Memory B cell (primary cell): ENCODE measurements around the gene SLC9C2.
A peak's percentile ranks its signal among the peaks of the same experiment; 100 is the strongest.
"Not testable (repeated sequence)": the region's sequence is repeated elsewhere in the genome, so short reads cannot be mapped to it uniquely, and the experiment has no call there.

Source experiments
- ATAC-seq: fragments of 150-1000 bp; cut with Tn5 transposase; 2 replicates; pipeline ENCODE4 v1.10.0; 2021; ENCODE audit warnings: low read depth, mild to moderate bottlenecking, moderate library complexity
- DNase-seq, 2 donors: peaks; one replicate each; pipeline ENCODE4 v3.0.0; 2022; ENCODE audit warnings: low spot score in 2 of 2
- H3K27ac Mint-ChIP-seq: one replicate; pipeline ENCODE4 v1.8.0; 2022; ENCODE audit warnings: mild to moderate bottlenecking, moderate library complexity, mixed read lengths
- H3K27me3 Mint-ChIP-seq: one replicate; pipeline ENCODE4 v1.8.0; 2022; ENCODE audit warnings: mixed read lengths
- H3K36me3 Mint-ChIP-seq: one replicate; pipeline ENCODE4 v1.8.0; 2022; ENCODE audit warnings: mild to moderate bottlenecking, mixed read lengths
- H3K4me1 Mint-ChIP-seq: one replicate; pipeline ENCODE4 v1.8.0; 2022; ENCODE audit warnings: mixed read lengths
- H3K4me3 Mint-ChIP-seq: one replicate; pipeline ENCODE4 v1.8.0; 2022; ENCODE audit warnings: mild to moderate bottlenecking, moderate library complexity, mixed read lengths
- H3K9me3 Mint-ChIP-seq: one replicate; pipeline ENCODE4 v1.8.0; 2022; ENCODE audit warnings: mixed read lengths

Gene SLC9C2

DNA sequence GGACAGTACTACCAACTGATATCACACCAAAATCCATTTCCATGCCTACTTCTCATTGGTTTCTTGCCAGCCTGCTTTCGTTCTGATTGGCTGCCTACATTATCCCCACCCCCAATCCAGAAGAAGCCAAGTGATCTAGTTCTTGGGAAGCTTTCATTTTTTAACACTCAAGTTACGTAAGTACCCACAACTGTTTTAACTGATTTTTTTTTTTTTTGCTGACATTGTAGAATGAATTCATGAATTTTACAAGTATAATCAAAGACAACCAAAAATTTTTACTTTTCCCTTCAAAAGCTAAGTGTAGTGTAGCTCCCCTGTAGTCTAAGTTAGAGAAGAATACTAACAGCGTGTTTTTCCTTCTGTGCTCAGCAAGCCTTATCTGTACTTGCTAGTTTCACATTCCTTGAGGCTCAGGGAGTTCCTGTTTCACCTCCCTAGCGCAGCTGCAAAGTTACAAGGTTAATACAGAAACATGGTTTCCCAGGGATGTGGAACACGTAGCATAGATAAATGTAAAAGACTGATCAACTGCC lies at the start of gene SLC9C2:
Gene SLC9C2 (minus strand): TSS at position 17 of the 536 bp plus-strand sequence. CDS start 1,296 bp downstream, outside the sequence.
- peaks cover 8% of the 10 kb centered on the region for H3K27me3 Mint-ChIP-seq
- no peak for DNase-seq
- no peaks in the 10 kb centered on the region for H3K9me3 Mint-ChIP-seq
- no peak for ATAC-seq
- no peak within 1 kb of the TSS for H3K4me3 Mint-ChIP-seq
- H3K36me3 Mint-ChIP-seq, result no peaks in the 10 kb centered on the region
- peaks cover 5% of the 10 kb centered on the region for H3K4me1 Mint-ChIP-seq
- peak within 1 kb of the TSS; percentile 13 for H3K27ac Mint-ChIP-seq

DNA sequence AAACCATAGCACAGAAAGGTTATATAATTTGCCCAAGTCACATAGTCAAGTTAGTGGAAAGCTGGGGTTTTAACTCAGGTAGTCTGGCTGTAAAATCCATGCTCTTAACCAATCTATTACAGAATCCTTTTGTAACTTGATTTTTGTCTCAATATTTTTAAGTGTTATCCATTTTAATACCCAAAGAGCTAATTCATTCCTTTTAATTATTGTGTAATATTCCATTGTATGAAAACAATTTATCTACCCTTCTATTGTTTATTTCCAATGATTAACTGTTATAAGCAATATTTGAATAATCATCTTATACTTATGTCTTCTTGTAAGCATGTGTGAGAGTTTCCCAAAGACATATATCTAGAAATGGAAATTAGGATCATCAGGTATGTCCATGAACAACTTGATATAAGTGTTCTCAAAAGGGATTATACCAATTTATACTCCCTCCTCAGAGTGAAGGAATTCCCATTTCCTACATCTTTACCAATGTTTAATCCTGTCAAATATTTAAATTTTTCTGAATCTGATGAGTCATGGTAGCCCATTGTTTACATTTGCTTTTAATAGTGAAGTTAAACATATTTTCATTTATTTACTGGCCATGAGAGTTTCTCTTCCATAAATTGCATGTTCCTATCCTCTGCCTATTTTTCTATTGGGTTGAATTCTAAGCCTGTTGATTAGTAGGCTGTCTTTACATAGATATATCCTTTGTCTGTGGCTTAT lies 46.2 kb upstream of the SLC9C2 start:
- Mint-ChIP-seq H3K36me3 (no peaks in the 10 kb centered on the region), H3K4me3 (no peak overlapping the region), H3K9me3 (peaks cover 4% of the 10 kb centered on the region), H3K27me3 (peaks cover 9% of the 10 kb centered on the region), H3K4me1 (no peaks in the 10 kb centered on the region), H3K27ac (no peak overlapping the region)
- no peak for ATAC-seq
- no peak for DNase-seq

GRCh38 chr1:173646656-173647055 lies 43.8 kb upstream of the SLC9C2 start:
- no peak for ATAC-seq
- H3K27me3 Mint-ChIP-seq, result peaks cover 4% of the 10 kb centered on the region
- DNase-seq, result no peak
- no peaks in the 10 kb centered on the region for H3K36me3 Mint-ChIP-seq
- H3K4me3 Mint-ChIP-seq, result no peak overlapping the region
- peaks cover 2% of the 10 kb centered on the region for H3K9me3 Mint-ChIP-seq
- no peak overlapping the region for H3K27ac Mint-ChIP-seq
- no peaks in the 10 kb centered on the region for H3K4me1 Mint-ChIP-seq

DNA sequence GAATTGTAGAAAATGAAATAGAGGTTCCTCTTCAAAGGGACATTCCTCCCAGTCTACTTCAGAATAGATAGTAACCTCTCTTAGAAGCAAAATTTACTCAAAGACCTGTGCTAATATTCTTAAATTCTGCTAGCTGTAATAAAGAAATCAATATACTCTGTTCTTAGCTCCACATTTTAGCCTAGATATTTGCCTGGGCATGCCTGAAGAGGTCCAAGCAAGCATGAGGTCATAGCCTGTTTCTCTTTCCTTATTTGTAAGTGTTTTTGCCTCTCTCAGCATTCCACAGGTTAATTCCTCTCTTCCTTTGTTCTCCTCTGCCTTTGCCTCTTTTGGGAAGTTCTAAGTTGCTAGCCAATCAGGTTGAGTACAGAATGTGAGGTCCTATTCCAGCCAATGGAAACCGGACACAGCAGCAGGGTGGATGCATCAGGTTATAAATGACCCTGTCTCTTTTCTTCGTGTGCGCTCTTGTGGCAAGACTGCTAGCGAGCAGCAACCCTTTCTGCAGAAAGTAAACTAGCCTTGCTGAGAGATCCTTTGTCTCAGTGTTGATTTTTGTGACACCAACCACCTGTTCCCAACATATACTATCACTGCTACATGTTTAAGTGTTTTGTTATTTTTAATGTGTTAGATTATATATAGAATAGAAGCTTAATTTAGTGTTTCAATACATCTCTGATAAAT lies 39.7 kb upstream of the SLC9C2 start:
- not testable (repeated sequence) for H3K4me3 Mint-ChIP-seq, H3K27ac Mint-ChIP-seq, H3K27me3 Mint-ChIP-seq, H3K4me1 Mint-ChIP-seq, H3K36me3 Mint-ChIP-seq, ATAC-seq, H3K9me3 Mint-ChIP-seq, DNase-seq

DNA sequence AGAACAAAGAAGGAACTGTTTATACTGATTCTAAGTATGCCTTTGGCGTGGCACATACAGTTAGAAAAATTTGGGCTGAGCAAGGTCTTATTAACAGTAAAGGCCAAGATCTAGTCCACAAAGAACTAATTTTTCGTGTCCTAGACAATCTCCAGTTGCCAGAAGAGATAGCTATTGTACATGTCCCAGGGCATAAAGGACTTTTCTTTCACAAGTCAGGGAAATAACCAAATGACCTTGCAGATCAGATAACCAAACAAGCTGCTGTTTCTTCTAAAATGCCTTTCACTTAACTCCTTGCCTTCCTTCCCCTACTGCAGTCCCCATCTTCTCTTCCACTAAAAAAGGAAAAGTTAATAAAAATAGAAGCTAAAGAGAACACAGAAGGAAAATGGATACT lies 36.2 kb upstream of the SLC9C2 start:
- DNase-seq (no peak), ATAC-seq (no peak)
- H3K4me1 Mint-ChIP-seq, result no peaks in the 10 kb centered on the region
- H3K27me3 Mint-ChIP-seq, result no peaks in the 10 kb centered on the region
- peaks cover 7% of the 10 kb centered on the region for H3K9me3 Mint-ChIP-seq
- no peak overlapping the region for H3K27ac Mint-ChIP-seq
- no peaks in the 10 kb centered on the region for H3K36me3 Mint-ChIP-seq
- H3K4me3 Mint-ChIP-seq, result no peak overlapping the region

- ATAC-seq, result no peak
- no peak for DNase-seq
- peaks cover 7% of the 10 kb centered on the region for H3K9me3 Mint-ChIP-seq
- H3K36me3 Mint-ChIP-seq, result no peaks in the 10 kb centered on the region
- H3K27ac Mint-ChIP-seq, result no peak overlapping the region
- no peaks in the 10 kb centered on the region for H3K27me3 Mint-ChIP-seq
- H3K4me1 Mint-ChIP-seq, result no peaks in the 10 kb centered on the region
- H3K4me3 Mint-ChIP-seq, result no peak overlapping the region
Observed at GRCh38 chr1:173638043-173639021, 35.5 kb upstream of the SLC9C2 start.

DNA sequence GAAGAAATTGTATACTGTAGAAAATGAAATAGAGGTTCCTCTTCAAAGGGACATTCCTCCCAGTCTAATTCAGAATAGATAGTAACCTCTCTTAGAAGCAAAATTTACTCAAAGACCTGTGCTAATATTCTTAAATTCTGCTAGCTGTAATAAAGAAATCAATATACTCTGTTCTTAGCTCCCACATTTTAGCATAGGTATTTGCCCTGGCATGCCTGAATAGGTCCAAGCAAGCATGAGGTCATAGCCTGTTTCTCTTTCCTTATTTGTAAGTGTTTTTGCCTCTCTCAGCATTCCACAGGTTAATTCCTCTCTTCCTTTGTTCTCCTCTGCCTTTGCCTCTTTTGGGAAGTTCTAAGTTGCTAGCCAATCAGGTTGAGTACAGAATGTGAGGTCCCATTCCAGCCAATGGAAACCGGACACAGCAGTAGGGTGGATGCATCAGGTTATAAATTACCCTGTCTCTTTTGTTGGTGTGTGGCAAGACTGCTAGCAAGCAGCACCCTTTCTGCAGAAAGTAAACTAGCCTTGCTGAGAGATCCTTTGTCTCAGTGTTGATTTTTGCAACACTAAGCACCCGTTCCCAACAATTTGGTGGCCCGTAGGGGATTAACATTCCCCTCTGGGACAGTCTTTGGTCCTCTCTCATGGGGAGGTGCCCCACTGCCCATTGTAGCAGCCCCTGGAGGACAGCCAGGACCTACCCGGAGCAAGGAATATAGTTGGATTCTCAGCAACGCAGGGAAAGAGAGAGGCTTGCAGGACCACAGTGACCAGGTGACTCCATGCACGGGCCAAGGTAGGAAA lies 34.6 kb upstream of the SLC9C2 start:
- H3K27me3 Mint-ChIP-seq, DNase-seq, H3K36me3 Mint-ChIP-seq, H3K4me1 Mint-ChIP-seq, H3K9me3 Mint-ChIP-seq, ATAC-seq, H3K27ac Mint-ChIP-seq, H3K4me3 Mint-ChIP-seq: not testable (repeated sequence)

GRCh38 chr1:173635116-173635515 lies 32.2 kb upstream of the SLC9C2 start, which contains the start of gene TEX50:
TEX50 (plus strand) TSS chr1:173635338; CDS start chr1:173635522, 184 bp downstream.
- Mint-ChIP-seq H3K4me1 (no peaks in the 10 kb centered on the region), H3K4me3 (no peak within 1 kb of the TSS)
- ATAC-seq, result no peak

GRCh38 chr1:173628888-173629287 lies 26.0 kb upstream of the SLC9C2 start:
- H3K4me3 Mint-ChIP-seq, result no peak overlapping the region
- H3K4me1 Mint-ChIP-seq, result no peaks in the 10 kb centered on the region
- no peaks in the 10 kb centered on the region for H3K9me3 Mint-ChIP-seq
- no peaks in the 10 kb centered on the region for H3K36me3 Mint-ChIP-seq
- ATAC-seq (no peak), DNase-seq (no peak)
- no peak overlapping the region for H3K27ac Mint-ChIP-seq
- H3K27me3 Mint-ChIP-seq, result peaks cover 10% of the 10 kb centered on the region

More at GRCh38 chr1:173635116-173635515, 32.2 kb upstream of the SLC9C2 start, which contains the start of gene TEX50:
- Mint-ChIP-seq H3K27ac (no peak within 1 kb of the TSS), H3K9me3 (peaks cover 7% of the 10 kb centered on the region), H3K27me3 (peaks cover 2% of the 10 kb centered on the region), H3K36me3 (no peaks in the 10 kb centered on the region)
- DNase-seq, result no peak

GRCh38 chr1:173627269-173627668 lies 24.4 kb upstream of the SLC9C2 start:
- Mint-ChIP-seq H3K36me3 (peaks cover 3% of the 10 kb centered on the region), H3K27me3 (peaks cover 9% of the 10 kb centered on the region), H3K9me3 (peaks cover 1% of the 10 kb centered on the region), H3K4me1 (no peaks in the 10 kb centered on the region), H3K4me3 (no peak overlapping the region), H3K27ac (no peak overlapping the region)
- no peak for DNase-seq
- ATAC-seq, result no peak

GRCh38 chr1:173616859-173617258 lies 14.0 kb upstream of the SLC9C2 start:
- H3K27me3 Mint-ChIP-seq, result peaks cover 17% of the 10 kb centered on the region

GRCh38 chr1:173613086-173613485 lies 10.2 kb upstream of the SLC9C2 start:
- H3K4me3 Mint-ChIP-seq, H3K9me3 Mint-ChIP-seq, H3K36me3 Mint-ChIP-seq, H3K27me3 Mint-ChIP-seq, ATAC-seq, H3K27ac Mint-ChIP-seq, H3K4me1 Mint-ChIP-seq, DNase-seq: not testable (repeated sequence)

More at GRCh38 chr1:173616859-173617258, 14.0 kb upstream of the SLC9C2 start:
- Mint-ChIP-seq H3K36me3 (peaks cover 18% of the 10 kb centered on the region), H3K9me3 (peaks cover 24% of the 10 kb centered on the region), H3K4me3 (no peak overlapping the region), H3K27ac (no peak overlapping the region), H3K4me1 (peaks cover 2% of the 10 kb centered on the region)
- DNase-seq, result no peak
- ATAC-seq, result no peak
